Measurements from ENCODE around the gene SAMD8.

GRCh38 chr10:75091146-75091545, 20.3 kb upstream of the SAMD8 start:
- TF ChIP-seq CTCF (IDR thresholded peaks at IDR 0.05) (no peak), POLR2A (IDR thresholded peaks at IDR 0.05) (no peak)

Data from Peyer's patch (tissue), 4 donors.